Mesenteric fat pad (tissue), 1 donor: Measurements from ENCODE around the gene CLCN5. TPM values are rescaled to one million over a fixed set of nuclear protein-coding genes. Genes with fewer than 3 reads are reported as not detected.

Source experiments
- DNase-seq: peaks from one replicate; pipeline ENCODE4 v3.0.0-alpha.2; 2020; ENCODE audit warnings: low spot score
- total RNA-seq: library from RNA; stranded (reverse); fragmentation: NEBNext Ultra II Directional; extraction: Animal tissue kit (Norgen Biotek cat#: 25700); gene quantifications from one replicate; pipeline ENCODE4 v1.2.1, GENCODE V29; 2021
- donor health status: DM: yes; HTN: yes; CAD: no.

CLCN5 gene
- total RNA-seq, 1 donor from 2014 or later, result 9.5 TPM

GRCh38 chrX:49932791-49933190 lies 10.4 kb downstream of the CLCN5 start:
- no peak for DNase-seq

DNA sequence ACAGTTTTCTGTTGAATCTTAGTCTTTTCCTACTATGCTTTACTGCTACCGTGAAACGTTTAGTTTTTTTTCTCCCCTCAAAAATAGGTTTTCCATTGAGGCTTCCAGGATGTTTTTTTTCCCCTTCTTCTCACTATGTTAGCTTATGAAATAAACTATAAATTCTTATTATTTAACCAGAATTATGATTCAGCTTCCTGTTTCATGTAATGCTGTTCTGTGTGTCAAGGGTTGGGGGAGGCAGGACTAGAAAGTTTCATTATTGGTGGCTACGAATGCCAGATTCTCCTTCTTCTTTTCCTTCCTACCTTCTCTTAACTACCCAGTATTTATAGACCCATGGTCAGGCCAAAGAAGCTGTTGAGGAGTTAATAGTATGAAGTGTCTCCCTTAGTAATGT lies 11.8 kb downstream of the CLCN5 start:
- DNase-seq, result no peak

- DNase-seq, result no peak
Observed at GRCh38 chrX:49934729-49935128, 12.3 kb downstream of the CLCN5 start.

GRCh38 chrX:49947781-49948180 lies 25.4 kb downstream of the CLCN5 start:
- DNase-seq, result no peak

- DNase-seq, result no peak
Observed at GRCh38 chrX:49949961-49950360, 27.6 kb downstream of the CLCN5 start.

- DNase-seq, result no peak
Observed at GRCh38 chrX:49951524-49952193, 29.3 kb downstream of the CLCN5 start.

DNA sequence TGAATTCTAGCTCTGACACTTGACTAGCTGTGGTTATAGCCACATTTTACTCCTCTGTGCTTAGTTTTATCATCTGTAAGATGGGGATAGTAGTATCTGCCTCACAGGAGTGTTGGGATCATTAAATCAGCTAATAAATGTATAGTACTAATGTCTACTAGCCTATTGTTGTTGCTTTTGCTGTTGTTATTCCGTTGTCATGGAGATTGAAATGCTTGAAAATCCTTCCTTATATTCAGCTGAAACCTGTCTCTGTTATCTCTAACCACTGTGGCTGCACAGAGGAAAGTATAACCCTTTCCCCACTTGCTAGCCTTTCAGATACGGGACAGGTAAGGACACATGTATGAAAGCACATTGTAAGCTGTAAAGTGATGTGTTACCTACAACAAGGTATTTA lies 33.9 kb downstream of the CLCN5 start:
- DNase-seq, result no peak

GRCh38 chrX:49958727-49959485 lies 36.5 kb downstream of the CLCN5 start:
- DNase-seq, result no peak

DNA sequence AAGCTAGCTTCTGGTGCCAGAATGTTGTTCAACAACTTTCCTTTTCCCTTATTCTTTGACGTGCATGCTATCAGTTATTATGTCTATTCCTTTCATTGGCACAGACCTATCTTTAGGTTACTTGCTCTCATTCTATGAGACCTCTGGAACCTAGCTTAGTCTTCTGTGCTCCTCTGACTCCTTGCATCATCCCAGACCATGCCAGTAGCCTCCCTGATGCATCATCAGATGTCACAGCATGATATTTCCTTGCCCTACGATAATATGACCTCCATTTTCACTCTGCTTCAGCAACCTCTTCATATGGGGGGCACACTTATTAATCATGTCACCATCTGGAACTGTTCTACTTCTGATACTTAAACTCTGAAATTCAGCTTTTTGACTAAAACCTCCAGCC lies 37.2 kb downstream of the CLCN5 start:
- DNase-seq, result no peak

DNA sequence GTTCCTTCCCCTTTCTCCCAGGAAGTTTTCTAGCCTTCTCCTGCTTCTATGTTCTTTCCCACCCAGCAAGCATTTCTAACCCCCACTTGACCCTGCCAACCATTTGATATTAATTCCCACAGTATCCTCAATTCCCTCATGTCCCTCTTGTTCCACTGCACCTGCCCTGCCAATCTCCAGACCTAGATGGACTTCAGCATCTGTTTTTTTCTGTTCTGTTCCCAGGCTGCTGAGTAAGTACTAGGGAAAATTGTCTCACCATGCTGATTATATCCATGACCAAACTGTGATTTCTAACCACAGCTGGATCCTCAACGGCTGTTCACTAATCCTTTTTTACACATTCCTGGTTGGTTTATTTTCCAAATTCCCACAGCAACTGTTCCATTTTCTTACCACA lies 37.7 kb downstream of the CLCN5 start:
- no peak for DNase-seq

GRCh38 chrX:49970674-49971073 lies 48.3 kb downstream of the CLCN5 start:
- no peak for DNase-seq

- no peak for DNase-seq
Observed at GRCh38 chrX:49972328-49972860, 50.0 kb downstream of the CLCN5 start.

DNA sequence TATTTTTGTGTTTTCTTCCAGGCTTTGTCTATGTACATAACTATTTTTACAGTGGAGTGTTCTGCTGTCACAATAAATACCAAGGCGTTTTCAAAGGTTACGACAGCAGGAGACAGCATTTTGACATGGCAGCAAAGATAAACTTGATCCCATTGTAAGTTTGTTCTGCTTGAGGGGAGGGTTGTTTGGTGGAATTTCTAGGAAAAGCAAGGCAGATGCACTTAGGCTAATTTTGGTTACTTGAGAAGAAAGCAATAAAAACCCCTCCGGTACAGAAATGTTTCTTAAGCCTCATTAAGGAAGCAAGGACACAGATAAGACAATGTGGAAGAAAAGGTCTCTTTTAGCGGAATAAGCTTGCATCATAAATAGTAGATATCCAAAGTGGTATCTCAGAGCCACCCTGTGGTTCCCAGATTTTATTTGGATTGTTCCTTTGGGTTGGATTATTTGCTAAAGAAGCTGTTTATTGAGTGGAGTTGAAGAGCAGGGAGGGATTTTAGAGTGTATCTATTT lies 54.3 kb downstream of the CLCN5 start:
- DNase-seq, result no peak

- DNase-seq, result no peak
Observed at GRCh38 chrX:49977319-49978090, 55.1 kb downstream of the CLCN5 start.

GRCh38 chrX:49978176-49978575 lies 55.8 kb downstream of the CLCN5 start:
- no peak for DNase-seq

- DNase-seq, result no peak
Observed at GRCh38 chrX:49986058-49986457, 63.7 kb downstream of the CLCN5 start.

DNA sequence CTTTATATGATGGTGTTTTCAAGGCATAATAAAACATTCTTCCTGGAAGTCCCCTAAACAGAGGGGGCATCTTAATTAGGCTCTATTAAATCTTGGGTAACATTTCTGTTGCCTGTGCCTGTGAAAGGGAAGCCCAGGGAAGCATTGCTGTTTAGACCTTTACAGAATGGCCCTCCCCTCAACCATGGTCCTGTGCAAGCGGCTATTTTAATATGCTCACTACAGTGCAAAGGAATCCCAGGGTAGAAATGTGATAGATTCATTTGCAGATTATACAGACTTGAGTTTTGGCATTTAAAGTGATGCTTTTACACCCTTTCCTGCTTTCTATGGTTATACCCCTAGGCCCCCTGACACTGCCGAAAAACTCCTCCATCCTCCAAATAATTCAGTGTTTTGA lies 65.3 kb downstream of the CLCN5 start:
- no peak for DNase-seq

- no peak for DNase-seq
Observed at GRCh38 chrX:49988143-49988542, 65.7 kb downstream of the CLCN5 start.

DNA sequence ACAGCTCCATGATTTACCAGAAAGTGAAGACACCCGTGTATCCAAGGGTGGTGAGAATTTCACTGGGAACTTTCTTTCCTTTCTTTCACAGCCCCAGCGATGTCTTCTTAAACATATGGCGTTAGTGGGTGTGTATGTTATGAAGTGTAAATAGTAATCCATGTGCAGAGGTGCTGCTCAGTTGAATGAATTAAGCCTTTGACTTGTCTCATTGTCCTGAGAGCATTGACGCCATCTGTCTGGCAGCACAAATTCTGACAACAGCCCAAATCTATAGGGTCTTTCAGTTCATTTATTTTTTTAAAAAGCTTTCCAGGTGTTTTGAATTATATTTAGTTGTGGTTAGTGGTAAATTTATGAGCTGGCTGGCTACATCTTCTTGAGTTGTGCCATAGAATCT lies 69.4 kb downstream of the CLCN5 start:
- DNase-seq, result no peak

DNA sequence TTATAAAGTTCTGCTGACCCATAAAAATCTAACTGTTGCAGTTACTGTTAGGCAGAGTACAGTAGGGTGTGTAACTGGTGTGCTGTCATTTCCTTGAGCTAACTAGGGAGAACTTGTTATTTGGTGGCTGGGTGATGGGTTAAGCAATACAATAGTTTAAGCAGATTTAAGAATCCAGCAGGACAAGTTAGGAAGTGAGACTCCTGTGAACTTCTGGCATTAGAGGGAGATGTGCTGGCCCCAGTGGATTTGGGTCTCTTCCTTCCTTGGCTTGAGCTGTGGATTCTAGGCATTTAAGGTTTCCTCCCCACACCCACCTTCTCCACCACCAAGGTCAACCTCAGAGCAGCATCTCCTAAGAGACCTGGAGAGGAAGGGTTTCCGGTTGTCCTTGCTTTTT lies 70.5 kb downstream of the CLCN5 start:
- DNase-seq, result no peak

- DNase-seq, result no peak
Observed at GRCh38 chrX:49993661-49994060, 71.3 kb downstream of the CLCN5 start.
